HCT116 (cell line): ENCODE data around the gene CHTF18. TPM values are rescaled to one million over a fixed set of nuclear protein-coding genes. Genes with fewer than 3 reads are reported as not detected.

Experiments used
- ATAC-seq: fragments of 200-7000 bp; cut with Tn5 transposase; 2 replicates; pipeline ENCODE4 v1.9.1; 2020; ENCODE audit warnings: mild to moderate bottlenecking, moderate library complexity
- BruUV-seq: library from RNA; stranded (reverse); fragments of 400-500 nt; replicated peaks from 2 replicates; lab custom pipeline; 2021; lab: Mats Ljungman, UMichigan
- CTCF ChIA-PET: fragments of 300-600 bp; sonication (Branson Sonifier 250); formaldehyde crosslinking; loops from one replicate; lab custom pipeline; 2021; ENCODE audit warnings: antibody characterized with exemption; lab: Charles Lee
- POLR2A ChIA-PET: fragments of 300-600, 350-600 bp; sonication (Branson Sonifier 250); formaldehyde crosslinking; loops from one replicate; lab custom pipeline; 2021; ENCODE audit warnings: antibody characterized with exemption; lab: Charles Lee
- RAD21 ChIA-PET, 2 experiments: fragments of 300-600 bp; sonication (Branson Sonifier 250); formaldehyde crosslinking; loops; one replicate each; lab custom pipeline; 2023; ENCODE audit warnings: low total read pairs in 2 of 2; ENCODE audit not compliant: uncharacterized antibody in 2 of 2, unreplicated experiment in 2 of 2, low non-redundant PET in 1 of 2; lab: Charles Lee
- DNase-seq: peaks from one replicate; pipeline ENCODE4 v3.0.0-alpha.2; 2010; ENCODE audit warnings: low read depth, low spot score
- H2AFZ ChIP-seq: fragments of 200-600 bp; shearing (Covaris generic), sonication (generic); 2 replicates; pipeline ENCODE4 v1.6.1; 2017; ENCODE audit warnings: low read depth, mixed run types, mixed read lengths, antibody characterized with exemption, low read length; ENCODE audit not compliant: poor library complexity, severe bottlenecking
- H3K27ac ChIP-seq: 2 replicates; pipeline ENCODE4 v1.5.1; 2012; ENCODE audit warnings: low read depth, low read length
- H3K27me3 ChIP-seq: fragments of 200-600 bp; sonication (generic); 2 replicates; pipeline ENCODE4 v1.6.1; 2016; ENCODE audit warnings: mixed run types, low read length, mixed read lengths; ENCODE audit not compliant: insufficient read depth
- H3K36me3 ChIP-seq, 2 experiments: fragments of 200-500 bp in 1 of 2; fragments of 200-600 bp in 1 of 2; sonication (Bioruptor generic) in 1 of 2; sonication (generic) in 1 of 2; 2 replicates each; pipeline versions ENCODE4 v1.5.1 to v1.6.1; 2014 to 2016; ENCODE audit warnings: low read length in 2 of 2, inconsistent platforms in 1 of 2, mixed read lengths in 1 of 2, mixed run types in 1 of 2; ENCODE audit not compliant: insufficient read depth in 2 of 2, control insufficient read depth in 1 of 2
- H3K4me1 ChIP-seq, 2 experiments: fragments of 200-600 bp in 1 of 2; sonication (generic) in 1 of 2; 2 replicates each; pipeline versions ENCODE4 v1.5.1 to v1.6.1; 2012 to 2017; ENCODE audit warnings: low read length in 2 of 2, inconsistent platforms in 1 of 2, mild to moderate bottlenecking in 1 of 2, mixed read lengths in 1 of 2, mixed run types in 1 of 2, moderate library complexity in 1 of 2; ENCODE audit not compliant: insufficient read depth in 2 of 2, control insufficient read depth in 1 of 2
- H3K4me2 ChIP-seq: fragments of 200-600 bp; sonication (generic); 2 replicates; pipeline ENCODE4 v1.6.1; 2017; ENCODE audit warnings: mixed run types, low read length, mixed read lengths
- H3K4me3 ChIP-seq, 2 experiments: fragments of 200-600 bp in 1 of 2; sonication (generic) in 1 of 2; replicated peaks in 1 of 2; 2 replicates each; pipeline ENCODE4 v1.5.1; 2011 to 2016; ENCODE audit warnings: low read length in 2 of 2, control low read depth in 1 of 2, low read depth in 1 of 2, mild to moderate bottlenecking in 1 of 2, mixed read lengths in 1 of 2, mixed run types in 1 of 2
- H3K79me2 ChIP-seq: fragments of 200-600 bp; sonication (generic); 2 replicates; pipeline ENCODE4 v1.6.1; 2017; ENCODE audit warnings: mild to moderate bottlenecking, mixed run types, low read length, moderate library complexity, mixed read lengths; ENCODE audit not compliant: insufficient read depth
- H3K9ac ChIP-seq: fragments of 200-600 bp; sonication (generic); 2 replicates; pipeline ENCODE4 v1.6.1; 2016; ENCODE audit warnings: low read length, mixed read lengths
- H3K9me2 ChIP-seq: fragments of 200-600 bp; sonication (generic), shearing (Covaris generic); 2 replicates; pipeline ENCODE4 v1.6.1; 2017; ENCODE audit warnings: mixed run types, mild to moderate bottlenecking, moderate library complexity; ENCODE audit not compliant: insufficient read depth
- H3K9me3 ChIP-seq, 2 experiments: fragments of 200-500 bp in 1 of 2; fragments of 200-600 bp in 1 of 2; sonication (Bioruptor generic) in 1 of 2; sonication (generic) in 1 of 2; 2 replicates each; pipeline ENCODE4 v1.6.1; 2014 to 2017; ENCODE audit warnings: low read length in 2 of 2, mixed read lengths in 2 of 2, inconsistent platforms in 1 of 2, low read depth in 1 of 2, mild to moderate bottlenecking in 1 of 2, mixed run types in 1 of 2, moderate library complexity in 1 of 2; ENCODE audit not compliant: control insufficient read depth in 1 of 2, insufficient read depth in 1 of 2
- H4K20me1 ChIP-seq: fragments of 200-600 bp; sonication (generic), shearing (Covaris generic); 2 replicates; pipeline ENCODE4 v1.6.1; 2017; ENCODE audit warnings: mixed run types, mild to moderate bottlenecking, moderate library complexity; ENCODE audit not compliant: insufficient read depth
- CBX3 ChIP-seq: IDR thresholded peaks from 2 replicates; pipeline ENCODE4 v1.6.1; 2012; ENCODE audit warnings: low read depth
- CEBPB ChIP-seq: IDR thresholded peaks from 2 replicates; pipeline ENCODE4 v1.6.1; 2012; ENCODE audit warnings: low read depth
- EGR1 ChIP-seq: IDR thresholded peaks from 2 replicates; pipeline ENCODE4 v1.6.1; 2012; ENCODE audit warnings: low read depth
- ELF1 ChIP-seq: IDR thresholded peaks from 2 replicates; pipeline ENCODE4 v1.6.1; 2012; ENCODE audit warnings: low read depth, borderline replicate concordance
- EZH2 ChIP-seq: fragments of 200-600 bp; sonication (generic); IDR thresholded peaks from 2 replicates; pipeline ENCODE4 v1.6.1; 2017; ENCODE audit warnings: antibody characterized with exemption, mixed run types
- EZH2phosphoT487 ChIP-seq: fragments of 200-600 bp; IDR thresholded peaks from 2 replicates; pipeline ENCODE4 v1.6.1; 2018; ENCODE audit warnings: antibody characterized with exemption, borderline replicate concordance
- FOSL1 ChIP-seq: IDR thresholded peaks from 2 replicates; pipeline ENCODE4 v1.6.1; 2012; ENCODE audit warnings: low read depth
- POLR2A ChIP-seq: IDR thresholded peaks from 2 replicates; pipeline ENCODE4 v1.7.0; 2011; ENCODE audit warnings: borderline replicate concordance; ENCODE audit not compliant: insufficient read depth, insufficient read length; ENCODE audit errors: extremely low read depth
- POLR2AphosphoS5 ChIP-seq: IDR thresholded peaks from 2 replicates; pipeline ENCODE4 v1.6.1; 2011; ENCODE audit warnings: mild to moderate bottlenecking, low read depth, low read length, moderate library complexity
- SIN3A ChIP-seq: IDR thresholded peaks from 2 replicates; pipeline ENCODE4 v1.6.1; 2012; ENCODE audit warnings: low read depth
- SP1 ChIP-seq: IDR thresholded peaks from 2 replicates; pipeline ENCODE4 v1.6.1; 2012; ENCODE audit warnings: low read depth
- SRF ChIP-seq: IDR thresholded peaks from 2 replicates; pipeline ENCODE4 v1.6.1; 2012; ENCODE audit warnings: low read depth
- YY1 ChIP-seq: IDR thresholded peaks from 2 replicates; pipeline ENCODE4 v1.6.1; 2011; ENCODE audit warnings: low read length, low read depth, moderate library complexity, mild to moderate bottlenecking; ENCODE audit not compliant: insufficient replicate concordance; ENCODE audit errors: extremely low read depth
- ZFX ChIP-seq: fragments of 450-650 bp; IDR thresholded peaks from 2 replicates; pipeline ENCODE4 v1.6.1; 2017
- ZNF274 ChIP-seq: fragments of 200-500 bp; sonication (Bioruptor generic); IDR thresholded peaks from 2 replicates; pipeline ENCODE4 v1.6.1; 2014; ENCODE audit warnings: mild to moderate bottlenecking, low read depth, low read length, inconsistent platforms
- intact Hi-C: fragments of 100-400 bp; cut with micrococcal nuclease; formaldehyde crosslinking; loops from 2 replicates; pipeline ENCODE4 v1.10.0; 2022
- total RNA-seq: library from RNA; stranded (reverse); gene quantifications from one replicate; pipeline ENCODE4 v1.2.1, GENCODE V29; 2021; ENCODE audit not compliant: unreplicated experiment
- TF ChIP-seq, protein P1 (sequence below): IDR thresholded peaks from 2 replicates; pipeline ENCODE4 v1.6.1; 2012
- TF ChIP-seq, protein P2 (sequence below): IDR thresholded peaks from 2 replicates; pipeline ENCODE4 v1.6.1; 2011; ENCODE audit warnings: mild to moderate bottlenecking, low read length, moderate library complexity; ENCODE audit not compliant: insufficient replicate concordance; ENCODE audit errors: extremely low read depth
- TF ChIP-seq, protein P3 (sequence below): IDR thresholded peaks from 2 replicates; pipeline ENCODE4 v1.6.1; 2012
- TF ChIP-seq, protein P4 (sequence below), 3 experiments: fragments of 200-600 bp in 1 of 3; sonication (generic) in 1 of 3; IDR thresholded peaks in 2 of 3; conservative IDR thresholded peaks in 1 of 3; 2 replicates each; pipeline ENCODE4 v1.5.1; 2012 to 2017; ENCODE audit warnings: low read depth in 2 of 3, low read length in 2 of 3, antibody characterized with exemption in 1 of 3, borderline replicate concordance in 1 of 3, control low read depth in 1 of 3, mild to moderate bottlenecking in 1 of 3, mixed read lengths in 1 of 3, mixed run types in 1 of 3, moderate library complexity in 1 of 3; ENCODE audit not compliant: insufficient read depth in 1 of 3

Gene CHTF18
- total RNA-seq, 1 experiment from 2014 or later, result 145 TPM

- Histone ChIP-seq H3K9me3 (no peaks in the 10 kb centered on the region), H3K9me2 (no peaks in the 10 kb centered on the region), H4K20me1 (no peaks in the 10 kb centered on the region), H3K36me3 (no peaks in the 10 kb centered on the region), H3K9ac (no peak overlapping the region), H3K4me1 (peaks cover 17 to 47% of the 10 kb centered on the region in 2 experiments), H3K27me3 (no peaks in the 10 kb centered on the region), H3K27ac (no peak overlapping the region), H3K4me3 (no peak overlapping the region), H3K4me2 (no peak overlapping the region), H3K79me2 (no peaks in the 10 kb centered on the region), H2AFZ (no peak overlapping the region)
- POLR2A ChIA-PET, result no interaction called here
- RAD21 ChIA-PET, result no interaction called here
- ATAC-seq, result no peak
- BruUV-seq, result no TSS peak
- no peak for TF ChIP-seq FOSL1
- TF ChIP-seq, protein P1, sequence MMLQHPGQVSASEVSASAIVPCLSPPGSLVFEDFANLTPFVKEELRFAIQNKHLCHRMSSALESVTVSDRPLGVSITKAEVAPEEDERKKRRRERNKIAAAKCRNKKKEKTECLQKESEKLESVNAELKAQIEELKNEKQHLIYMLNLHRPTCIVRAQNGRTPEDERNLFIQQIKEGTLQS, result no peak
- TF ChIP-seq, protein P2, sequence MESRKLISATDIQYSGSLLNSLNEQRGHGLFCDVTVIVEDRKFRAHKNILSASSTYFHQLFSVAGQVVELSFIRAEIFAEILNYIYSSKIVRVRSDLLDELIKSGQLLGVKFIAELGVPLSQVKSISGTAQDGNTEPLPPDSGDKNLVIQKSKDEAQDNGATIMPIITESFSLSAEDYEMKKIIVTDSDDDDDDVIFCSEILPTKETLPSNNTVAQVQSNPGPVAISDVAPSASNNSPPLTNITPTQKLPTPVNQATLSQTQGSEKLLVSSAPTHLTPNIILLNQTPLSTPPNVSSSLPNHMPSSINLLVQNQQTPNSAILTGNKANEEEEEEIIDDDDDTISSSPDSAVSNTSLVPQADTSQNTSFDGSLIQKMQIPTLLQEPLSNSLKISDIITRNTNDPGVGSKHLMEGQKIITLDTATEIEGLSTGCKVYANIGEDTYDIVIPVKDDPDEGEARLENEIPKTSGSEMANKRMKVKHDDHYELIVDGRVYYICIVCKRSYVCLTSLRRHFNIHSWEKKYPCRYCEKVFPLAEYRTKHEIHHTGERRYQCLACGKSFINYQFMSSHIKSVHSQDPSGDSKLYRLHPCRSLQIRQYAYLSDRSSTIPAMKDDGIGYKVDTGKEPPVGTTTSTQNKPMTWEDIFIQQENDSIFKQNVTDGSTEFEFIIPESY, result no peak
- TF ChIP-seq, protein P3, sequence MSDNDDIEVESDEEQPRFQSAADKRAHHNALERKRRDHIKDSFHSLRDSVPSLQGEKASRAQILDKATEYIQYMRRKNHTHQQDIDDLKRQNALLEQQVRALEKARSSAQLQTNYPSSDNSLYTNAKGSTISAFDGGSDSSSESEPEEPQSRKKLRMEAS, result no peak
- TF ChIP-seq SP1, result no peak
- TF ChIP-seq POLR2A, result no peak
- no peak for TF ChIP-seq SIN3A
- TF ChIP-seq EZH2, result no peak
- TF ChIP-seq, protein P4, sequence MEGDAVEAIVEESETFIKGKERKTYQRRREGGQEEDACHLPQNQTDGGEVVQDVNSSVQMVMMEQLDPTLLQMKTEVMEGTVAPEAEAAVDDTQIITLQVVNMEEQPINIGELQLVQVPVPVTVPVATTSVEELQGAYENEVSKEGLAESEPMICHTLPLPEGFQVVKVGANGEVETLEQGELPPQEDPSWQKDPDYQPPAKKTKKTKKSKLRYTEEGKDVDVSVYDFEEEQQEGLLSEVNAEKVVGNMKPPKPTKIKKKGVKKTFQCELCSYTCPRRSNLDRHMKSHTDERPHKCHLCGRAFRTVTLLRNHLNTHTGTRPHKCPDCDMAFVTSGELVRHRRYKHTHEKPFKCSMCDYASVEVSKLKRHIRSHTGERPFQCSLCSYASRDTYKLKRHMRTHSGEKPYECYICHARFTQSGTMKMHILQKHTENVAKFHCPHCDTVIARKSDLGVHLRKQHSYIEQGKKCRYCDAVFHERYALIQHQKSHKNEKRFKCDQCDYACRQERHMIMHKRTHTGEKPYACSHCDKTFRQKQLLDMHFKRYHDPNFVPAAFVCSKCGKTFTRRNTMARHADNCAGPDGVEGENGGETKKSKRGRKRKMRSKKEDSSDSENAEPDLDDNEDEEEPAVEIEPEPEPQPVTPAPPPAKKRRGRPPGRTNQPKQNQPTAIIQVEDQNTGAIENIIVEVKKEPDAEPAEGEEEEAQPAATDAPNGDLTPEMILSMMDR (IDR thresholded peaks at IDR 0.05 in 2 of 3, conservative IDR thresholded peaks at IDR 0.05 in 1 of 3; ENCODE audit: borderline replicate concordance in 1 of 3, insufficient read depth in 1 of 3, low read depth in 2 of 3, low read length in 2 of 3), result no peak
- TF ChIP-seq EGR1, result no peak
- TF ChIP-seq CBX3, result no peak
- TF ChIP-seq ZFX, result no peak
- TF ChIP-seq CEBPB, result no peak
- TF ChIP-seq POLR2AphosphoS5, result no peak
- TF ChIP-seq SRF, result no peak
- no peak for TF ChIP-seq YY1
- no peak for TF ChIP-seq ELF1
- TF ChIP-seq EZH2phosphoT487, result no peak
- no peak for TF ChIP-seq ZNF274
- intact Hi-C loops, result no loop called here
- CTCF ChIA-PET, result interaction anchor here (0.6 kb wide), 1 partner anchor 12 kb away, joined by 3 read pairs; no protein-coding TSS in a partner anchor
- no peak for DNase-seq
Measured at GRCh38 chr16:799111-799947, 10.9 kb downstream of the CHTF18 start.
